HCT116 (cell line): Measurements from ENCODE around the gene AUTS2. TPM values are rescaled to one million over a fixed set of nuclear protein-coding genes. Genes with fewer than 3 reads are reported as not detected.

Experiments used
- ATAC-seq: fragments of 200-7000 bp; cut with Tn5 transposase; 2 replicates; pipeline ENCODE4 v1.9.1; 2020; ENCODE audit warnings: mild to moderate bottlenecking, moderate library complexity
- BruUV-seq: library from RNA; stranded (reverse); fragments of 400-500 nt; replicated peaks from 2 replicates; lab custom pipeline; 2021; lab: Mats Ljungman, UMichigan
- CTCF ChIA-PET: fragments of 300-600 bp; sonication (Branson Sonifier 250); formaldehyde crosslinking; loops from one replicate; lab custom pipeline; 2021; ENCODE audit warnings: antibody characterized with exemption; lab: Charles Lee
- POLR2A ChIA-PET: fragments of 300-600, 350-600 bp; sonication (Branson Sonifier 250); formaldehyde crosslinking; loops from one replicate; lab custom pipeline; 2021; ENCODE audit warnings: antibody characterized with exemption; lab: Charles Lee
- RAD21 ChIA-PET, 2 experiments: fragments of 300-600 bp; sonication (Branson Sonifier 250); formaldehyde crosslinking; loops; one replicate each; lab custom pipeline; 2023; ENCODE audit warnings: low total read pairs in 2 of 2; ENCODE audit not compliant: uncharacterized antibody in 2 of 2, unreplicated experiment in 2 of 2, low non-redundant PET in 1 of 2; lab: Charles Lee
- DNase-seq: peaks from one replicate; pipeline ENCODE4 v3.0.0-alpha.2; 2010; ENCODE audit warnings: low read depth, low spot score
- H2AFZ ChIP-seq: fragments of 200-600 bp; shearing (Covaris generic), sonication (generic); 2 replicates; pipeline ENCODE4 v1.6.1; 2017; ENCODE audit warnings: low read depth, mixed run types, mixed read lengths, antibody characterized with exemption, low read length; ENCODE audit not compliant: poor library complexity, severe bottlenecking
- H3K27ac ChIP-seq: 2 replicates; pipeline ENCODE4 v1.5.1; 2012; ENCODE audit warnings: low read depth, low read length
- H3K27me3 ChIP-seq: fragments of 200-600 bp; sonication (generic); 2 replicates; pipeline ENCODE4 v1.6.1; 2016; ENCODE audit warnings: mixed run types, low read length, mixed read lengths; ENCODE audit not compliant: insufficient read depth
- H3K36me3 ChIP-seq, 2 experiments: fragments of 200-500 bp in 1 of 2; fragments of 200-600 bp in 1 of 2; sonication (Bioruptor generic) in 1 of 2; sonication (generic) in 1 of 2; 2 replicates each; pipeline versions ENCODE4 v1.5.1 to v1.6.1; 2014 to 2016; ENCODE audit warnings: low read length in 2 of 2, inconsistent platforms in 1 of 2, mixed read lengths in 1 of 2, mixed run types in 1 of 2; ENCODE audit not compliant: insufficient read depth in 2 of 2, control insufficient read depth in 1 of 2
- H3K4me1 ChIP-seq, 2 experiments: fragments of 200-600 bp in 1 of 2; sonication (generic) in 1 of 2; 2 replicates each; pipeline versions ENCODE4 v1.5.1 to v1.6.1; 2012 to 2017; ENCODE audit warnings: low read length in 2 of 2, inconsistent platforms in 1 of 2, mild to moderate bottlenecking in 1 of 2, mixed read lengths in 1 of 2, mixed run types in 1 of 2, moderate library complexity in 1 of 2; ENCODE audit not compliant: insufficient read depth in 2 of 2, control insufficient read depth in 1 of 2
- H3K4me2 ChIP-seq: fragments of 200-600 bp; sonication (generic); 2 replicates; pipeline ENCODE4 v1.6.1; 2017; ENCODE audit warnings: mixed run types, low read length, mixed read lengths
- H3K4me3 ChIP-seq, 2 experiments: fragments of 200-600 bp in 1 of 2; sonication (generic) in 1 of 2; replicated peaks in 1 of 2; 2 replicates each; pipeline ENCODE4 v1.5.1; 2011 to 2016; ENCODE audit warnings: low read length in 2 of 2, control low read depth in 1 of 2, low read depth in 1 of 2, mild to moderate bottlenecking in 1 of 2, mixed read lengths in 1 of 2, mixed run types in 1 of 2
- H3K79me2 ChIP-seq: fragments of 200-600 bp; sonication (generic); 2 replicates; pipeline ENCODE4 v1.6.1; 2017; ENCODE audit warnings: mild to moderate bottlenecking, mixed run types, low read length, moderate library complexity, mixed read lengths; ENCODE audit not compliant: insufficient read depth
- H3K9ac ChIP-seq: fragments of 200-600 bp; sonication (generic); 2 replicates; pipeline ENCODE4 v1.6.1; 2016; ENCODE audit warnings: low read length, mixed read lengths
- H3K9me2 ChIP-seq: fragments of 200-600 bp; sonication (generic), shearing (Covaris generic); 2 replicates; pipeline ENCODE4 v1.6.1; 2017; ENCODE audit warnings: mixed run types, mild to moderate bottlenecking, moderate library complexity; ENCODE audit not compliant: insufficient read depth
- H3K9me3 ChIP-seq, 2 experiments: fragments of 200-500 bp in 1 of 2; fragments of 200-600 bp in 1 of 2; sonication (Bioruptor generic) in 1 of 2; sonication (generic) in 1 of 2; 2 replicates each; pipeline ENCODE4 v1.6.1; 2014 to 2017; ENCODE audit warnings: low read length in 2 of 2, mixed read lengths in 2 of 2, inconsistent platforms in 1 of 2, low read depth in 1 of 2, mild to moderate bottlenecking in 1 of 2, mixed run types in 1 of 2, moderate library complexity in 1 of 2; ENCODE audit not compliant: control insufficient read depth in 1 of 2, insufficient read depth in 1 of 2
- H4K20me1 ChIP-seq: fragments of 200-600 bp; sonication (generic), shearing (Covaris generic); 2 replicates; pipeline ENCODE4 v1.6.1; 2017; ENCODE audit warnings: mixed run types, mild to moderate bottlenecking, moderate library complexity; ENCODE audit not compliant: insufficient read depth
- CBX3 ChIP-seq: IDR thresholded peaks from 2 replicates; pipeline ENCODE4 v1.6.1; 2012; ENCODE audit warnings: low read depth
- ELF1 ChIP-seq: IDR thresholded peaks from 2 replicates; pipeline ENCODE4 v1.6.1; 2012; ENCODE audit warnings: low read depth, borderline replicate concordance
- EZH2 ChIP-seq: fragments of 200-600 bp; sonication (generic); IDR thresholded peaks from 2 replicates; pipeline ENCODE4 v1.6.1; 2017; ENCODE audit warnings: antibody characterized with exemption, mixed run types
- JUND ChIP-seq: IDR thresholded peaks from 2 replicates; pipeline ENCODE4 v1.6.1; 2012
- MAX ChIP-seq: IDR thresholded peaks from 2 replicates; pipeline ENCODE4 v1.6.1; 2012
- POLR2A ChIP-seq: IDR thresholded peaks from 2 replicates; pipeline ENCODE4 v1.7.0; 2011; ENCODE audit warnings: borderline replicate concordance; ENCODE audit not compliant: insufficient read depth, insufficient read length; ENCODE audit errors: extremely low read depth
- POLR2AphosphoS5 ChIP-seq: IDR thresholded peaks from 2 replicates; pipeline ENCODE4 v1.6.1; 2011; ENCODE audit warnings: mild to moderate bottlenecking, low read depth, low read length, moderate library complexity
- RAD21 ChIP-seq: IDR thresholded peaks from 2 replicates; pipeline ENCODE4 v1.6.1; 2012; ENCODE audit warnings: low read depth, mild to moderate bottlenecking
- ZFX ChIP-seq: fragments of 450-650 bp; IDR thresholded peaks from 2 replicates; pipeline ENCODE4 v1.6.1; 2017
- ZNF274 ChIP-seq: fragments of 200-500 bp; sonication (Bioruptor generic); IDR thresholded peaks from 2 replicates; pipeline ENCODE4 v1.6.1; 2014; ENCODE audit warnings: mild to moderate bottlenecking, low read depth, low read length, inconsistent platforms
- intact Hi-C: fragments of 100-400 bp; cut with micrococcal nuclease; formaldehyde crosslinking; loops from 2 replicates; pipeline ENCODE4 v1.10.0; 2022
- total RNA-seq: library from RNA; stranded (reverse); gene quantifications from one replicate; pipeline ENCODE4 v1.2.1, GENCODE V29; 2021; ENCODE audit not compliant: unreplicated experiment
- TF ChIP-seq, protein P1 (sequence below), 3 experiments: fragments of 200-600 bp in 1 of 3; sonication (generic) in 1 of 3; IDR thresholded peaks in 2 of 3; conservative IDR thresholded peaks in 1 of 3; 2 replicates each; pipeline ENCODE4 v1.5.1; 2012 to 2017; ENCODE audit warnings: low read depth in 2 of 3, low read length in 2 of 3, antibody characterized with exemption in 1 of 3, borderline replicate concordance in 1 of 3, control low read depth in 1 of 3, mild to moderate bottlenecking in 1 of 3, mixed read lengths in 1 of 3, mixed run types in 1 of 3, moderate library complexity in 1 of 3; ENCODE audit not compliant: insufficient read depth in 1 of 3
- TF ChIP-seq, protein P2 (sequence below): IDR thresholded peaks from 2 replicates; pipeline ENCODE4 v1.6.1; 2011; ENCODE audit warnings: mild to moderate bottlenecking, low read length, moderate library complexity; ENCODE audit not compliant: insufficient replicate concordance; ENCODE audit errors: extremely low read depth

AUTS2 gene
- total RNA-seq, 1 experiment from 2014 or later = 0.93 TPM

DNA sequence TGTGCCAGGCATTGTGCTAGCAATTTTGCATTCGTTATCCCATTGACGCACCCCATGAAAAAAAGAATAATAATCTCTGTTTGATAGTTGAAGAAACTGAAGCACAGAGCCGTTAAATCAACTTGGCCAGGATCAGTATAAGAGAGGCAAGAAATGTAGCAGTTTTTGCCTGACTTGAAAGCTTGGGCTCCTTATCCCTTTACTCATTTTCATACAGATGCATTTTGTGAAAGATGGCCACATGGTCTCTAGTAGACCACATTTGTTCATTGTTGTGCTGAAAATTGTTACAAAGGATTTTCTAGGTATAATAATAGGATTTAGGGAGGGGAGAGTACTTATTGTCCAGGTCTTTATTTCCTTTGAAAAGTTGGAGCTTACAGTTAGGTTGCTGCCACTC, 14.7 kb downstream of the AUTS2 start:
- CTCF ChIA-PET = no interaction called here
- Histone ChIP-seq H3K36me3 (no peaks in the 10 kb centered on the region), H3K79me2 (no peaks in the 10 kb centered on the region), H3K27me3 (no peaks in the 10 kb centered on the region), H3K4me1 (no peaks in the 10 kb centered on the region), H3K9me3 (peaks cover 3 to 7% of the 10 kb centered on the region in 2 experiments; a peak in 2 of 4 replicates), H4K20me1 (no peaks in the 10 kb centered on the region), H2AFZ (no peak overlapping the region), H3K27ac (no peak overlapping the region), H3K4me2 (no peak overlapping the region), H3K4me3 (no peak overlapping the region)
- RAD21 ChIA-PET = no interaction called here
- no TSS peak for BruUV-seq
- POLR2A ChIA-PET = no interaction called here
- ATAC-seq = no peak
- DNase-seq = no peak
- intact Hi-C loops = no loop called here
- TF ChIP-seq, protein P1, sequence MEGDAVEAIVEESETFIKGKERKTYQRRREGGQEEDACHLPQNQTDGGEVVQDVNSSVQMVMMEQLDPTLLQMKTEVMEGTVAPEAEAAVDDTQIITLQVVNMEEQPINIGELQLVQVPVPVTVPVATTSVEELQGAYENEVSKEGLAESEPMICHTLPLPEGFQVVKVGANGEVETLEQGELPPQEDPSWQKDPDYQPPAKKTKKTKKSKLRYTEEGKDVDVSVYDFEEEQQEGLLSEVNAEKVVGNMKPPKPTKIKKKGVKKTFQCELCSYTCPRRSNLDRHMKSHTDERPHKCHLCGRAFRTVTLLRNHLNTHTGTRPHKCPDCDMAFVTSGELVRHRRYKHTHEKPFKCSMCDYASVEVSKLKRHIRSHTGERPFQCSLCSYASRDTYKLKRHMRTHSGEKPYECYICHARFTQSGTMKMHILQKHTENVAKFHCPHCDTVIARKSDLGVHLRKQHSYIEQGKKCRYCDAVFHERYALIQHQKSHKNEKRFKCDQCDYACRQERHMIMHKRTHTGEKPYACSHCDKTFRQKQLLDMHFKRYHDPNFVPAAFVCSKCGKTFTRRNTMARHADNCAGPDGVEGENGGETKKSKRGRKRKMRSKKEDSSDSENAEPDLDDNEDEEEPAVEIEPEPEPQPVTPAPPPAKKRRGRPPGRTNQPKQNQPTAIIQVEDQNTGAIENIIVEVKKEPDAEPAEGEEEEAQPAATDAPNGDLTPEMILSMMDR (IDR thresholded peaks at IDR 0.05 in 2 of 3, conservative IDR thresholded peaks at IDR 0.05 in 1 of 3; ENCODE audit: borderline replicate concordance in 1 of 3, insufficient read depth in 1 of 3, low read depth in 2 of 3, low read length in 2 of 3) = no peak
- TF ChIP-seq EZH2 (no peak), MAX (no peak), POLR2AphosphoS5 (no peak), JUND (no peak), RAD21 (no peak), ZNF274 (no peak), CBX3 (no peak), ZFX (no peak), POLR2A (no peak), ELF1 (no peak)
- TF ChIP-seq, protein P2, sequence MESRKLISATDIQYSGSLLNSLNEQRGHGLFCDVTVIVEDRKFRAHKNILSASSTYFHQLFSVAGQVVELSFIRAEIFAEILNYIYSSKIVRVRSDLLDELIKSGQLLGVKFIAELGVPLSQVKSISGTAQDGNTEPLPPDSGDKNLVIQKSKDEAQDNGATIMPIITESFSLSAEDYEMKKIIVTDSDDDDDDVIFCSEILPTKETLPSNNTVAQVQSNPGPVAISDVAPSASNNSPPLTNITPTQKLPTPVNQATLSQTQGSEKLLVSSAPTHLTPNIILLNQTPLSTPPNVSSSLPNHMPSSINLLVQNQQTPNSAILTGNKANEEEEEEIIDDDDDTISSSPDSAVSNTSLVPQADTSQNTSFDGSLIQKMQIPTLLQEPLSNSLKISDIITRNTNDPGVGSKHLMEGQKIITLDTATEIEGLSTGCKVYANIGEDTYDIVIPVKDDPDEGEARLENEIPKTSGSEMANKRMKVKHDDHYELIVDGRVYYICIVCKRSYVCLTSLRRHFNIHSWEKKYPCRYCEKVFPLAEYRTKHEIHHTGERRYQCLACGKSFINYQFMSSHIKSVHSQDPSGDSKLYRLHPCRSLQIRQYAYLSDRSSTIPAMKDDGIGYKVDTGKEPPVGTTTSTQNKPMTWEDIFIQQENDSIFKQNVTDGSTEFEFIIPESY = no peak
- TF ChIP-seq, all 23 proteins: peak for 0
- no peaks in the 10 kb centered on the region for H3K9me2 ChIP-seq
- H3K9ac ChIP-seq = no peak overlapping the region
